ENCODE measurements around the gene FTCDNL1. TPM values are rescaled to one million over a fixed set of nuclear protein-coding genes. Genes with fewer than 3 reads are reported as not detected.

FTCDNL1 gene
- total and polyA plus RNA-seq, 2 of the 13 experiments (the other 11 are each of a cell fraction or from before 2014, with no cell fraction given) = 0.98 to 1.4 TPM

GRCh38 chr2:199861132-199861774 lies 10.3 kb upstream of the FTCDNL1 start (continued):
- TF ChIP-seq ZBTB7A (CRISPR knock-in tag; IDR thresholded peaks at IDR 0.05) (no peak), ZNF432 (CRISPR knock-in tag; IDR thresholded peaks at IDR 0.05; ENCODE audit: borderline replicate concordance) (no peak), ZNF816 (CRISPR knock-in tag; IDR thresholded peaks at IDR 0.05; ENCODE audit: borderline replicate concordance) (0 out of 2 replicates have a peak, but pooled peaks have one; percentile 22), SMC3 (IDR thresholded peaks at IDR 0.05; ENCODE audit: low read length) (peak; percentile 68), STAG1 (CRISPR knock-in tag; IDR thresholded peaks at IDR 0.05) (peak; percentile 67), CTCF (CRISPR knock-in tag; IDR thresholded peaks at IDR 0.05) (peak; percentile 60)

- H3K27ac ChIP-seq (ENCODE audit: extremely low read length, insufficient read depth, low read length) = no peak overlapping the region
- CTCF ChIA-PET (ENCODE audit: low intra/inter-chr PET ratio, low total read pairs) = no interaction called here
- TF ChIP-seq ZNF615 (CRISPR knock-in tag; IDR thresholded peaks at IDR 0.05; ENCODE audit: borderline replicate concordance) (no peak), SKIL (CRISPR knock-in tag; IDR thresholded peaks at IDR 0.05; ENCODE audit: borderline replicate concordance) (no peak), CERS6 (CRISPR knock-in tag; IDR thresholded peaks at IDR 0.05) (no peak), TRAFD1 (CRISPR knock-in tag; IDR thresholded peaks at IDR 0.05; ENCODE audit: borderline replicate concordance) (no peak), E2F2 (CRISPR knock-in tag; IDR thresholded peaks at IDR 0.05; ENCODE audit: borderline replicate concordance) (no peak)
These were observed 4.8 kb upstream of the FTCDNL1 start for GRCh38 chr2:199855812-199856211.

More at GRCh38 chr2:199855812-199856211, 4.8 kb upstream of the FTCDNL1 start:
- peaks cover 0 to 20% of the 10 kb centered on the region in 2 experiments; a peak in 1 of 5 replicates for H3K27me3 ChIP-seq (ENCODE audit: control insufficient read depth in 1 of 2, insufficient read depth in 2 of 2, low read length in 2 of 2)
- H3K4me3 ChIP-seq (replicated peaks in 1 of 3; ENCODE audit: insufficient read depth in 1 of 3, low read depth in 2 of 3, low read length in 3 of 3) = no peak overlapping the region
- H3K4me1 ChIP-seq (ENCODE audit: insufficient read depth, low read length) = peaks cover 5% of the 10 kb centered on the region; the same call in 1 of the 2 replicates
- no peak for FAIRE-seq
- no peaks in the 10 kb centered on the region for H3K36me3 ChIP-seq (replicated peaks in 1 of 2; ENCODE audit: control insufficient read depth in 1 of 2, insufficient read depth in 2 of 2, low read length in 2 of 2)
- 8% methylated on average over 4 of the region's 4 CpGs for WGBS (ENCODE audit: low lambda C conversion rate)
- H3K79me2 ChIP-seq (ENCODE audit: insufficient read depth, low read length) = no peaks in the 10 kb centered on the region
- no peak for ATAC-seq
- no peak overlapping the region for H3K9ac ChIP-seq (ENCODE audit: insufficient read depth, low read depth, low read length)
- H3K4me2 ChIP-seq (ENCODE audit: low read depth, low read length) = no peak overlapping the region
- H3K9me3 ChIP-seq (ENCODE audit: low read length) = no peaks in the 10 kb centered on the region
- POLR2A ChIA-PET = no interaction called here
- H2AFZ ChIP-seq (ENCODE audit: low read length) = no peak overlapping the region
- DNase-seq (ENCODE audit: low spot score) = no peak
- intact Hi-C loops (cut with micrococcal nuclease; ENCODE audit: unreplicated experiment) = no loop called here
- in situ Hi-C loops (cut with HindIII; ENCODE audit: extremely low pct_ligation_motif_present, low pct_unique_long_range_greater_than_20kb) = no loop called here
- BruUV-seq (replicated peaks) = no TSS peak
- H4K20me1 ChIP-seq (ENCODE audit: insufficient read depth, low read length) = no peaks in the 10 kb centered on the region
